SK-N-MC (cell line): Measurements from ENCODE around the gene CPT1C.

Experiments used
- EZH2 ChIP-seq: fragments of 200-600 bp; sonication (generic); IDR thresholded peaks from one replicate; pipeline ENCODE4 v1.6.1; 2017; ENCODE audit warnings: antibody characterized with exemption
- POLR2AphosphoS5 ChIP-seq: IDR thresholded peaks from 2 replicates; pipeline ENCODE4 v1.6.1; 2012; ENCODE audit warnings: mild to moderate bottlenecking, low read depth, low read length, borderline replicate concordance

DNA sequence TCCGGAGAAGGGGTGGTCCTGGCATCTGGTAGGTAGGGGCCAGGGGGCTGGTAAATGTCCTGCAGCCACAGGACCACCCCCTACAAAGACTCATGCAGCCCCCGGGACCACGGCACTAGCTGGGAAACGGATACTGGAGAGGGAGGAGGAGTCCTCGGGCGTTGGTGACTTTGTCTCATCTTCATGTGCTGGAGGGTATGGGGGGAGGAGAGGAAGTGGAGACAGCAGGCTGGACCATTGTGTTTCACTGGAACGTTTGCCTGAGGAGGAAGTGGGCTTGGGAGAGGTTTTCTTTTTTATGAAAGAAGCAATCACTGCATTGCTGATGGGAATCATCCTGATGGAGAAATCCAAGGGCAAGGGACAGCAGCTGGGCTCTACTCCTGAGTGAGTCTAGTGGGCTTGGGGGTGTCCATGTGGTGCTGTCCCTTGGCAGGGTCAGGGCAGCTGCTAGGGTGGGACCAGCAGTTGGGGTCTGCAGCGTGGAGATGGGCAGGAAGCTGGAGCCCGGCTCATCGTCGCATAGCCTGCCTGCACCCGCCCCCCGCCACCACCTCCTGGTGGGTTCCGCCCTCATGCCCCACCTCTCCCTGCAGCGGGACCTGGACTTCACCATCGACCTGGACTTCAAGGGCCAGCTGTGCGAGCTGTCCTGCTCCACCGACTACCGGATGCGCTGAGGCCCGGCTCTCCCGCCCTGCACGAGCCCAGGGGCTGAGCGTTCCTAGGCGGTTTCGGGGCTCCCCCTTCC is 3.2 kb upstream of the CPT1C start:
- TF ChIP-seq EZH2 = no peak
- TF ChIP-seq POLR2AphosphoS5 = no peak
